Thyroid gland (tissue), 4 donors: ENCODE data around the gene TPK1.

Experiments
- POLR2A ChIP-seq, 2 donors: fragments of 450-650 bp; IDR thresholded peaks; one replicate each; pipeline ENCODE4 v1.6.1; 2017; ENCODE audit warnings: antibody characterized with exemption in 2 of 2, mild to moderate bottlenecking in 2 of 2, moderate library complexity in 1 of 2
- TF ChIP-seq, protein P1 (sequence below), 6 experiments: fragments of 200-600 bp in 3 of 6; fragments of 450-650 bp in 3 of 6; sonication (generic) in 3 of 6; IDR thresholded peaks; one replicate each; pipeline ENCODE4 v1.5.1; 2016 to 2019; ENCODE audit warnings: antibody characterized with exemption in 6 of 6, mild to moderate bottlenecking in 2 of 6, inconsistent platforms in 1 of 6, moderate library complexity in 1 of 6

GRCh38 chr7:144853542-144853941 is 17.7 kb upstream of the TPK1 start:
- TF ChIP-seq, protein P1, sequence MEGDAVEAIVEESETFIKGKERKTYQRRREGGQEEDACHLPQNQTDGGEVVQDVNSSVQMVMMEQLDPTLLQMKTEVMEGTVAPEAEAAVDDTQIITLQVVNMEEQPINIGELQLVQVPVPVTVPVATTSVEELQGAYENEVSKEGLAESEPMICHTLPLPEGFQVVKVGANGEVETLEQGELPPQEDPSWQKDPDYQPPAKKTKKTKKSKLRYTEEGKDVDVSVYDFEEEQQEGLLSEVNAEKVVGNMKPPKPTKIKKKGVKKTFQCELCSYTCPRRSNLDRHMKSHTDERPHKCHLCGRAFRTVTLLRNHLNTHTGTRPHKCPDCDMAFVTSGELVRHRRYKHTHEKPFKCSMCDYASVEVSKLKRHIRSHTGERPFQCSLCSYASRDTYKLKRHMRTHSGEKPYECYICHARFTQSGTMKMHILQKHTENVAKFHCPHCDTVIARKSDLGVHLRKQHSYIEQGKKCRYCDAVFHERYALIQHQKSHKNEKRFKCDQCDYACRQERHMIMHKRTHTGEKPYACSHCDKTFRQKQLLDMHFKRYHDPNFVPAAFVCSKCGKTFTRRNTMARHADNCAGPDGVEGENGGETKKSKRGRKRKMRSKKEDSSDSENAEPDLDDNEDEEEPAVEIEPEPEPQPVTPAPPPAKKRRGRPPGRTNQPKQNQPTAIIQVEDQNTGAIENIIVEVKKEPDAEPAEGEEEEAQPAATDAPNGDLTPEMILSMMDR (IDR thresholded peaks at IDR 0.05): no peak
- TF ChIP-seq POLR2A (IDR thresholded peaks at IDR 0.05): no peak
